NCI-H2227 treated with DMSO at 0.1 percent for 48 hours (cell line): ENCODE results near the gene CHEK2.
"Not testable (repeated sequence)": the region's sequence is repeated elsewhere in the genome, so short reads cannot be mapped to it uniquely, and the experiment has no call there.

Experiments used
- DNase-seq: peaks from one replicate; lab custom pipeline; 2025; lab: John Stamatoyannopoulos, UW

The CHEK2 gene

DNA sequence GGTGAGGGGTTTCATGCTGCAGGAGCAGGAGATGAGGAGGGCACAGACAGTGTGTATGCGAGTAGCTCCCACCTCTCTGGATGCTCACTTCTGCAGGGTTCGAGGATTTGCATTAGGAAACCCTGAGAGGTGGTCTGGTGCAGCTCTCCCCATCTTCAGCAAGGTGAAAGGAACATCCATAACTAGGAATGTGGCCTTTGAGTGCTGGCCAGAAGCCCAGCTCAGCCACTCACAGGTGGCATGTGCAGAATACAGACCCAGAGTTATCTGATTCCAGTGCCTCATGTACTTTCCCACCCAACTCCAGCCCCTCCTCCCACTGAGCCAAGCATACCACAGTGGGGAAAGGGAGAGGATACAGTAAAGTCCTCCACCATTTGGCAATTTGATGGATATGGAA lies 51.8 kb downstream of the CHEK2 start:
- DNase-seq: not testable (repeated sequence)

DNA sequence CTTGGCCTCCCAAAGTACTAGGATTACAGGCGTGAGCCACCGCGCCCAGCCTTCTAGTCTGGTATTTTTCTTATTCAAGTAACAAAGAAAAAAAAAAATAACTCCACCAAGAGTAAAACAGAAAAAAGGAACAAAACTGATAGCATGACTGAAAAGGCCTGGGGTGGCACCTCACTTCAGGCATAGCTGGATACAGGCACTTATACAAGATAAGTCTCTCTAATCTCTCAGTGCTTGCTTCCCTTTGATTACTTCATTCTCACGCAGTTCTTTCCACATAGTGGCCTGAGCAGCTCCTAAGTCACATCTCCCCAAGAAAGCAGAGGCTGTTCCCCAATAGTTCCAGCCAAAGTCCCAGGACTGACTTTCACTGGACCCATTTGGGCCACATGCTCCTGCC lies 58.7 kb downstream of the CHEK2 start:
- not testable (repeated sequence) for DNase-seq

GRCh38 chr22:28680813-28681490 lies 60.7 kb downstream of the CHEK2 start:
- not testable (repeated sequence) for DNase-seq

DNA sequence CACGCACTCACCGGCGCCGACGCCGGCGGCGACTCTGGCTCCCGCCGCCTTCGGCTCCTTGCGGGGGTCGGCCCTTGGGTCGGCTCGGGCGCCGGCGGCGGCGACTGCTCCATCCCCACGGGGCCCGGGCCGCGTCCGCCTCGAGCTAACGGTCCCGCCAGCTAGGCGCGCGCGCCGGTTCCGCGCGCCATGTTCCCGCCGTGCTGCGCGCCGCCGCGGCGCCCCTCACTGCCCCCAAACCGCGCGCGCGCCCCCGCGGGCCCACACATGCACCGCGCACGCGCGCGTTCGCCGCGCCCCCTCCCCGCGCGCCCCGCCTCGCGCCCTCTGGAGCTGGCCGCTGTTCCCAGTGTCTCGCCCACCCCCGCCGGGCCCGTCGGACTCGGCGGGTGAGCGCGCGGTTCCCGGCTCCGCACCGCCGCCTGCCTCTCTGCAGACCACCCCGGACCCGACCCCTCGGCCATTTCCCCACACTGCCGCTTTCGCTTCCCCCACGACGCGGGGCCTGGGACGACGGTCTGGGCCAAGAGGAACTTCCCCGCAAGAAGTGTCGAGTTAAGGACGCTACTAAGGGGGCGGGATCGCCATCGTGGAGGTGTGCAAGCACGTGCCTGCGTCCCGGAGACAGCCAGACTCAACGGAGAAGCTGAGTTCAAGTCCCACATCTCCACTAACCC lies 61.9 kb downstream of the CHEK2 start, which contains the start of gene TTC28:
TSS of gene TTC28 (minus strand) at position 230 of the 677 bp plus-strand sequence. CDS start at position 113, 117 bp downstream.
- DNase-seq: peak; percentile 53

DNA sequence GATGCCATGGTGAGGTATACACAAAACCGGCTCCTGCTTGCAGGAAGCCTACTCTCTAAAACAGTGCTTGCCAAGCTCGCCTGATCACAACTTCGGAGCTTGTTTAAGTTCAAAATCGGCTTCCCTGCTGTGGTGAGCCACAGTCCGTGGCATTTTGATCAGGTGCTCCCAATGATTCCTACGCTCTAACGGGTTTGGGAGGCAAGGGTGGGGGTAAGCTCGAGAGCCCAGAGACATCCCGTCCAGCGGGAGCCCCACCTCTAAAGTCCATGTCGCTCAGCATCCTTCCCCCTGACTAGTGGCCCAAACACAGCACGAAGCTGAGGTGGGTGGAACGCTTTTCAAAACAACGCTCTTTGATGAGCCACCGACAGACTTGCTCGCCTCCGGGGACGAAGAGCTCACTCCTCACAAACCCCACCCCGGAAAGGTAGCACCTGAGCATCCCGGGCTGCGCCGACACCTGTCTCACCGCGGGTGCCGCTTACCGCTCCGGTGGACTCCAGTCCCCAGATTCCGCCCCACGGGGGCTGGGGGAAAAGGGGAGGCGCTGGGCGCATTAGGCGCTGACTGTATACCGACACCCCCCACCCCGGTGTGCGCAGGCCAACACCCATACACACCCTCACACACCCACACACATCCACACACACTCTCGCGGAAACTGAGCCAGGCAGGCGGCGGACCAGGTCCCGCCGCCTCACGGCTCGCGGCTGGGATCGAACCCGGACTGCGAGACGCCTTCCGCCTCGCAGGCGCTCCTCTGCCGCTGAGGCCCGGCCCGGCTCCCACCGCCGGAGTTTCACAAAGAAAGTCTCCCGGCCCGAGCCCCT lies 62.6 kb downstream of the CHEK2 start:
- not testable (repeated sequence) for DNase-seq

- DNase-seq: not testable (repeated sequence)
Measured at GRCh38 chr22:28678170-28678569, 63.5 kb downstream of the CHEK2 start.

DNA sequence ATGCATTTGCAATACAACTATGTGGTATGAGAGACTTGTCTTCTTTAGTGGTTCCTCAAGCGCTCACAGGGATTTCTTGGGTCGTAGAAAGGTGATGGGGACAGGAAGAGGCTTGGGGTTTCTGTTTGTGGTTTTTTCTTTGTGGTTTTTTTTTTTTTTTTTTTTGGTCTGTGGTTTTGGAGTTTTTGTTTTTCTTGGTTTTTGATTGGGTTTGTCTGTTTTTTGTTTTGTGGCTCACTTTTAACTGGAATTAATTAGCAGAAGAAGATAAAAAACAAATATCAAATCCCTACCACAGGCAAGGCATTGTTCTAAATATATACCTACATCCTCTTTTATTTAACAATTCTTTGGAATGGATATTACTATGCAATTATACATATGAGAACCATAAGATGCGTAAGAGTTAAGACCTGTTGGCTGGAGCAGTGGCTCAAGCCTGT lies 67.5 kb downstream of the CHEK2 start:
- no peak for DNase-seq

DNA sequence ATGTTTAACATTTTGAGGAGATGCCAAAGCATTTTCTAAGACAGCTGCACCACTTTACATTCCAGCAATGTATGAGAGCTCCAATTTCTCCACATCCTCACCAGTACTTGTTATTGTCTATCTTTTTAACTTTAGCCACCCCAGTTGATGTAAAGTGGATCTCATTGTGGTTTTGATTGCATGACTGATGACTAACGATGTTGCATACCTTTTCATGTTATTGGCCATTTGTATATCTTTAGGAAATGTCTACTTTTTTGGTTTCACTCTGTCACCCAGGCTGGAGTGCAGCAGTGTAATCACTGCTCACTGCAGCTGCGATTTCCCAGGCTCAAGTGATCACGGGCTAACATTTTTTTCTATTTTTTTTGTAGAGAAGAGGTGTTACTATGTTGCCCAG lies 70.9 kb downstream of the CHEK2 start:
- DNase-seq: no peak

DNA sequence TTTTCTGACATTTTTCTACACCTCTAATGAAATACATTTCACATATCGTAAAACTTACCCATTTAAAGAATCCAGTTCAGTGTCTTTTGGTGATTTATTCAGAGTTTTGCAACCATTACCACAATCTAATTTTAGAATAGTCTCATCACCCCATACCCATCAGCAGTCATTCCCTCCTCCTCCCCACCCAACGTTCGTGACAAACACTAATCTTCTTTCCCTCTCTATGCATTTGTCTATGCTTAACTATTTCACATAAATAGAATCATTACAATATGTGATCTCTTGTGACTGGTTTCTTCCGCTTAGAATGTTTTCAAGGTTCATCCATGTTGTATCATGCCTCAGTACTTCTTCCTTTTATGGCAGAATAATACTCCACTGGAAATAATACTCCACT lies 71.5 kb downstream of the CHEK2 start:
- DNase-seq: no peak

DNA sequence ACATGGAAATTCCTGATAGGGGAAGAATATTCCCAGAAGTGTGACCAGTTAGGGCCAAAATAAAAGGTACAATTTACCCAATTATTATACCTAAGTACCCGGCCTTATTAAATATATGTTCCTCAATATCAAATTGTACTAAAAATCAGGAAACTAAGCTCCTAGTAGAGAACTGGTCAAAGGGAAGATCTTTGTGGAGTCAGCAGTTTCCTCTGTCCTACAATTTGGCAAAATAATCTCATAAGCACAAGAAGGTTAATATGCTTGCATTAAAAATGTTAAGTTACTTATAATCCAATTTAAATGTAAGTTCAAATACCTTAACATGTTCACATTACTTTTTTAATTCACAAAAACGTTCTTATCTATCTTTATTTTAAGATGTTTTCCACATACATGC lies 72.2 kb downstream of the CHEK2 start:
- no peak for DNase-seq

DNA sequence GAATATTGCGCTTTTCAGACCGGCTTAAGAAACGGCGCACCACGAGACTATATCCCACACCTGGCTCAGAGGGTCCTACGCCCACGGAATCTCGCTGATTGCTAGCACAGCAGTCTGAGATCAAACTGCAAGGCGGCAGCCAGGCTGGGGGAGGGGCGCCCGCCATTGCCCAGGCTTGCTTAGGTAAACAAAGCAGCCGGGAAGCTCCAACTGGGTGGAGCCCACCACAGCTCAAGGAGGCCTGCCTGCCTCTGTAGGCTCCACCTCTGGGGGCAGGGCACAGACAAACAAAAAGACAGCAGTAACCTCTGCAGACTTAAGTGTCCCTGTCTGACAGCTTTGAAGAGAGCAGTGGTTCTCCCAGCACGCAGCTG lies 78.1 kb downstream of the CHEK2 start:
- not testable (repeated sequence) for DNase-seq

DNA sequence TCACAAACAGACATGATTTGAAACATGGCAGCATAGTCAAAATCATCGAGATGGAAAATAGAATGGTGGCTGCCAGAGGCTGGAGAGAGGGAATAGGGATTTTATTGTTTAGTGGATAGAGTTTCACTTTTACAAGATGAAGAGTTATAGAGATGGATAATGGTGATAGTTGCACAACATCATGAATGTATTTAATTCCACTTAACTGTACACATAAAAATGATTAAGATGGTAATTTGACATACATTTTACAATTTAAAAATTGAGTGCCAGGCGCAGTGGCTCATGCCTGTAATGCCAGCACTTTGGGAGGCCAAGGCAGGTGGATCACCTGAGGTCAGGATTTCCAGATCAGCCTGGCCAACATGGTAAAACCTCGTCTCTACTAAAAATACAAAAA lies 83.2 kb downstream of the CHEK2 start:
- no peak for DNase-seq

DNA sequence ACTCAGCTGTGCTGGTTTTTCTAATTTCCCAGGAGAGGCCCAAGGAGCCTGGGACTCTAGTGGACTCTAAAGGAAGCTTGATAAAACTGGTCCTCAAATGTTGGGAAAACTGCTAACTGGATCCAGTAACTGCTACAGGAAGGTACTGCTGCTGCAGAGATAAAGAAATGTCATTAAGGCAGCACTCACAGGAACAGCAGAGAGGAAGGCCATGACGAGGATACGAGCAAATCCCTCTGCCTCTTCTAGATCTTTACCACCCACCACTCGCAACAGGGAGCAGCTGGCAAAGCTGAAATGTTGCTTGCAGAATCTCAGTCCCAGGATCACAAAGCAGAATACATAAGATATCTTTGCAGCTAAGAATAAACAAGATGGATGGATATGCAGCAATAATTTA lies 85.4 kb downstream of the CHEK2 start:
- DNase-seq: no peak

DNA sequence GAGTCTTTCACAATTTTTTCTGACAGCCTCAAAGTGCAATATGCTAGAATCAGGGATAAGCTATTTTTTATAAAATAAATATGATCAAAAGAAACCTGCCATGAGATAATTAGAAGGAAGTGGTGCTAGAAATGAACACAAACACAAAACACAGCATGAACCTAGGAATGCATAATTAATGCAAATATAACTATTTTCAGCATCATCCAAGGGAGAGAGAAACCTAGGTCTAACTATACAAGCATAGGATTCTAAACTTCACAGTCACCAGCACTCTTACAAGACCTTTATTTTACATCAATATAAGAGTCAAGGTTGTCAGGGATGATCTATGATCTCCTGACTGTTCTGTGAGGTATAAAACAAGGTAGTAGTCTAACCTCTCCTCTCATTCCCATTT lies 91.2 kb downstream of the CHEK2 start:
- no peak for DNase-seq

- DNase-seq: no peak
Measured at GRCh38 chr22:28648792-28649191, 92.8 kb downstream of the CHEK2 start.

DNA sequence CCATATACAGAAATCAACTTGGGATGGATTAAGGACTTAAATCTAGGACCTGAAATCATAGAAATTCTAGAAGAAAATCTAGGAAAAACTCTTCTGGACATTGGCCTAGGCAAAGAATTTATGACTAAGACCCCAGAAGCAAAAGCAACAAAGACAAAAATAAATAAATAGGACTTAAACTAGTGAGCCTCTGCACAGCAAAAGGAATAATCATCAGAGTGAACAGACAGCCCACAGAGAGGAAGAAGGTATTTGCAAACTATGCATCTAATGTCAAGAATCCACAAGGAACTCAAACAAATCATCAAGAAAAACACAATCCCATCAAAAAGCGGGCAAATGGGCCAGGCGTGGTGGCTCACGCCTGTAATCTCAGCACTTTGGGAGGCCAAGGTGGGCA lies 94.4 kb downstream of the CHEK2 start:
- no peak for DNase-seq

DNA sequence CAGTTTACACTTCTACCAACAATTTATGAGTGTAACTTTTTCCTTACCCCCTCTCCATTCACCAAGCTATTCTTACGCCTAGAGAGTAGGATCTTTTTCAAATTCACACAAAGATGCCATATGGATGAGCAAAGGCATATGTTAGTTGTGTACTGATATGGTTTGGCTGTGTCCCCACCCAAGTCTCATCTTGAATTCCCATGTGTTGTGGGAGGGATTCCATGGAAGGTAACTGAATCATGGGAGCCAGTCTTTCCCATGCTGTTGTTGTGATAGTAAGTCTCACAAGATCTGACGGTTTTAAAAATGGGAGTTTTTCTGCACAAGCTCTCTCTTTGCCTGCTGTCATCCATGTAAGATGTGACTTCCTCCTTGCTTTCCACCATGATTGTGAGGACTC lies 102.3 kb downstream of the CHEK2 start:
- no peak for DNase-seq
